Hepatocyte (in vitro differentiated cells): Measurements from ENCODE around the gene KRTAP10-2. TPM values are rescaled to one million over a fixed set of nuclear protein-coding genes. Genes with fewer than 3 reads are reported as not detected.

Experiments
- DNase-seq: peaks from one replicate; pipeline ENCODE4 v3.0.0-alpha.2; 2016; ENCODE audit warnings: low spot score
- H2AFZ ChIP-seq: fragments of 200-600 bp; sonication (generic); 2 replicates; pipeline ENCODE4 v1.6.0; 2016; ENCODE audit warnings: antibody characterized with exemption, mild to moderate bottlenecking
- H3K27ac ChIP-seq: fragments of 200-600 bp; sonication (generic); 2 replicates; pipeline ENCODE4 v1.5.1; 2016; ENCODE audit warnings: mild to moderate bottlenecking
- H3K27me3 ChIP-seq: fragments of 200-600 bp; sonication (generic); 2 replicates; pipeline ENCODE4 v1.6.1; 2016
- H3K36me3 ChIP-seq: fragments of 200-600 bp; sonication (generic); replicated peaks from 2 replicates; pipeline ENCODE4 v1.5.1; 2016; ENCODE audit warnings: low read depth; ENCODE audit not compliant: insufficient read depth
- H3K4me1 ChIP-seq: fragments of 200-600 bp; sonication (generic); 2 replicates; pipeline ENCODE4 v1.5.1; 2016; ENCODE audit warnings: mild to moderate bottlenecking, moderate library complexity; ENCODE audit not compliant: insufficient read depth
- H3K4me2 ChIP-seq: fragments of 200-600 bp; sonication (generic); 2 replicates; pipeline ENCODE4 v1.6.0; 2016
- H3K4me3 ChIP-seq: fragments of 200-600 bp; sonication (generic); 2 replicates; pipeline ENCODE4 v1.5.1; 2016; ENCODE audit warnings: mild to moderate bottlenecking
- H3K79me2 ChIP-seq: fragments of 200-600 bp; sonication (generic); 2 replicates; pipeline ENCODE4 v1.6.0; 2017; ENCODE audit warnings: mild to moderate bottlenecking
- H3K9me2 ChIP-seq: fragments of 200-600 bp; sonication (generic); replicated peaks from 2 replicates; pipeline ENCODE4 v1.6.0; 2017; ENCODE audit warnings: mild to moderate bottlenecking; ENCODE audit not compliant: insufficient read depth
- H3K9me3 ChIP-seq: fragments of 200-600 bp; sonication (generic); 2 replicates; pipeline ENCODE4 v1.5.1; 2016; ENCODE audit warnings: low read depth, mild to moderate bottlenecking
- H4K20me1 ChIP-seq: fragments of 200-600 bp; sonication (generic); 2 replicates; pipeline ENCODE4 v1.6.0; 2016; ENCODE audit warnings: mild to moderate bottlenecking; ENCODE audit not compliant: insufficient read depth, poor library complexity, severe bottlenecking
- EZH2 ChIP-seq: fragments of 200-600 bp; sonication (generic); IDR thresholded peaks from 2 replicates; pipeline ENCODE4 v1.6.1; 2016; ENCODE audit warnings: antibody characterized with exemption, mild to moderate bottlenecking, borderline replicate concordance
- EZH2phosphoT487 ChIP-seq: fragments of 200-600 bp; sonication (generic); IDR thresholded peaks from one replicate; pipeline ENCODE4 v1.6.1; 2018; ENCODE audit warnings: antibody characterized with exemption, mild to moderate bottlenecking, low read depth, moderate library complexity; ENCODE audit not compliant: unreplicated experiment, severe bottlenecking
- WGBS: methylation state at CpG from one replicate; pipeline ENCODE4 v1.1.6; 2016; ENCODE audit warnings: low lambda C conversion rate; ENCODE audit errors: missing lambda C conversion rate; 5-methylcytosine and 5-hydroxymethylcytosine counted together
- polyA plus RNA-seq: library from polyadenylated mRNA; unstranded; fragments of >200 nt; fragmentation: Nextera tagmentation; extraction: Ambion mirVana; gene quantifications from 2 replicates; pipeline ENCODE4 v1.2.1, GENCODE V29; 2016
- total RNA-seq: library from RNA; depleted of rRNA; stranded (reverse); fragments of >200 nt; gene quantifications from 2 replicates; pipeline ENCODE4 v1.2.3, GENCODE V29; 2014
- TF ChIP-seq, protein P1 (sequence below): fragments of 200-600 bp; sonication (generic); IDR thresholded peaks from 2 replicates; pipeline ENCODE4 v1.5.1; 2016; ENCODE audit warnings: antibody characterized with exemption, mild to moderate bottlenecking; ENCODE audit not compliant: poor library complexity

Gene KRTAP10-2
- total and polyA plus RNA-seq, 2 experiments from 2014 or later, result not detected

DNA sequence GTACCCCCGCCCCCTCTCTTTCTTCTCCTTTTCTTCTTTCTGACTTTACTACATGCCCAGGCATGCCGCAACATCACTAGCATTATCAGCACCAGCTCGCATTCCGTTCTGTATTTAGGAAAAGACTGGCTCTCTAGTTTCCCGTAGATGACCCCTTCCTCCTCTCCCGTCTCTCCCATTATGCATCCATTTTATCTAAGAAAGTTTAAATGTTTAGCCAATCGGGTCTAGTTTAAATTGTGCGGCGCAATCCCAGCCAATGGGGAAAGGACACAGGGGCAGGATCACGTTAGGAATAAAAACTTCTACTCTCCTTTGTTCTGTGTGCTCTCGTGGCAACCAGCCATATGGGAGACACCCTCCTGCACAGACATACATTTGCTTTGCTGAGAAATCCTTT, 46.8 kb upstream of the KRTAP10-2 start:
- Histone ChIP-seq H2AFZ (no peak overlapping the region), H3K4me2 (no peak overlapping the region), H3K79me2 (no peaks in the 10 kb centered on the region), H3K27me3 (no peaks in the 10 kb centered on the region), H3K9me3 (no peaks in the 10 kb centered on the region), H3K27ac (no peak overlapping the region), H3K36me3 (no peaks in the 10 kb centered on the region), H3K9me2 (no peaks in the 10 kb centered on the region), H4K20me1 (no peaks in the 10 kb centered on the region), H3K4me3 (no peak overlapping the region), H3K4me1 (peaks cover 7% of the 10 kb centered on the region)
- DNase-seq, result no peak
- WGBS, result 70% methylated on average over 11 of the region's 11 CpGs
- TF ChIP-seq, protein P1, sequence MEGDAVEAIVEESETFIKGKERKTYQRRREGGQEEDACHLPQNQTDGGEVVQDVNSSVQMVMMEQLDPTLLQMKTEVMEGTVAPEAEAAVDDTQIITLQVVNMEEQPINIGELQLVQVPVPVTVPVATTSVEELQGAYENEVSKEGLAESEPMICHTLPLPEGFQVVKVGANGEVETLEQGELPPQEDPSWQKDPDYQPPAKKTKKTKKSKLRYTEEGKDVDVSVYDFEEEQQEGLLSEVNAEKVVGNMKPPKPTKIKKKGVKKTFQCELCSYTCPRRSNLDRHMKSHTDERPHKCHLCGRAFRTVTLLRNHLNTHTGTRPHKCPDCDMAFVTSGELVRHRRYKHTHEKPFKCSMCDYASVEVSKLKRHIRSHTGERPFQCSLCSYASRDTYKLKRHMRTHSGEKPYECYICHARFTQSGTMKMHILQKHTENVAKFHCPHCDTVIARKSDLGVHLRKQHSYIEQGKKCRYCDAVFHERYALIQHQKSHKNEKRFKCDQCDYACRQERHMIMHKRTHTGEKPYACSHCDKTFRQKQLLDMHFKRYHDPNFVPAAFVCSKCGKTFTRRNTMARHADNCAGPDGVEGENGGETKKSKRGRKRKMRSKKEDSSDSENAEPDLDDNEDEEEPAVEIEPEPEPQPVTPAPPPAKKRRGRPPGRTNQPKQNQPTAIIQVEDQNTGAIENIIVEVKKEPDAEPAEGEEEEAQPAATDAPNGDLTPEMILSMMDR, result no peak
- TF ChIP-seq EZH2 (no peak), EZH2phosphoT487 (no peak)

- Histone ChIP-seq H3K27me3 (no peaks in the 10 kb centered on the region), H3K79me2 (no peaks in the 10 kb centered on the region), H3K36me3 (no peaks in the 10 kb centered on the region), H3K9me3 (no peaks in the 10 kb centered on the region), H4K20me1 (no peaks in the 10 kb centered on the region), H3K4me2 (no peak overlapping the region), H2AFZ (no peak overlapping the region), H3K4me3 (no peak overlapping the region), H3K27ac (no peak overlapping the region), H3K4me1 (peaks cover 7% of the 10 kb centered on the region), H3K9me2 (no peaks in the 10 kb centered on the region)
- DNase-seq, result no peak
- 86% methylated on average over 9 of the region's 9 CpGs for WGBS
- TF ChIP-seq, protein P1, result no peak
- TF ChIP-seq EZH2 (no peak), EZH2phosphoT487 (no peak)
These were observed 44.9 kb upstream of the KRTAP10-2 start for GRCh38 chr21:44596068-44596725.

- no peaks in the 10 kb centered on the region for H3K9me3 ChIP-seq
- no peaks in the 10 kb centered on the region for H3K27me3 ChIP-seq
- H3K4me2 ChIP-seq, result no peak overlapping the region
- no peak overlapping the region for H3K4me3 ChIP-seq
- no peaks in the 10 kb centered on the region for H3K36me3 ChIP-seq
- H3K79me2 ChIP-seq, result no peaks in the 10 kb centered on the region
- no peak for DNase-seq
- no peak overlapping the region for H3K27ac ChIP-seq
- WGBS, result 74% methylated on average over 6 of the region's 6 CpGs
- TF ChIP-seq, protein P1, result no peak
- TF ChIP-seq EZH2phosphoT487, result no peak
- no peak for TF ChIP-seq EZH2
- H4K20me1 ChIP-seq, result no peaks in the 10 kb centered on the region
- peaks cover 7% of the 10 kb centered on the region for H3K4me1 ChIP-seq
- no peak overlapping the region for H2AFZ ChIP-seq
- no peaks in the 10 kb centered on the region for H3K9me2 ChIP-seq
These were observed 44.2 kb upstream of the KRTAP10-2 start for GRCh38 chr21:44595524-44595923.
